ENCODE measurements around the gene DNASE1L3.

DNA sequence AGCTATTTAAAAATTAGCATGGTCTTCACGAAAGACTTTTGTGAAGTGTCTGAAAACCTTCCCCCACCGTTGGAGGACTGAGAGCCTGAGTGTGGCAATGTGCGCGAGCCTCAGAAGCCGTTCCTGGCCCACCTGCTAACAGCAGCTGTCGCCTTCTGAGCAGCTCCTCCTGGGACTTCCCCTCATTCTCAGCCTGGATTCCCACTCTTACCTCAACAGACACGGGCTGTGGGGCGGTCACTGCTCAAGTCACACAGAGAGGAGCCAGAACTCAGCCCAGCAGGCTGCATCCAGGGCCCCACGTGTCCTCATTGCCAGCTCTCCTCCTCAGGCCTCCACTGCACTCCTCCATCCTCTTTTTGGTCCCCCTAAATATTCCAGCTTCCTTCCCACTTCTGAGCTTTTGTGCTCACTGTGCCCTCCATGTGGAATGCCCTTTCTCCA lies 7.8 kb downstream of the DNASE1L3 start:
- TF ChIP-seq POLR2AphosphoS5 (IDR thresholded peaks at IDR 0.05; ENCODE audit: insufficient read depth, low read depth, low read length) (no peak), CTCF (IDR thresholded peaks at IDR 0.05; ENCODE audit: extremely low read depth in 1 of 2, insufficient read depth in 1 of 2, low read depth in 1 of 2, low read length in 2 of 2) (no peak), MAX (IDR thresholded peaks at IDR 0.05; ENCODE audit: insufficient read depth, insufficient read length) (no peak), POLR2A (IDR thresholded peaks at IDR 0.05; ENCODE audit: low read depth, low read length) (no peak), EZH2 (IDR thresholded peaks at IDR 0.05; ENCODE audit: borderline replicate concordance, low read depth, low read length, severe bottlenecking) (no peak), MYC (IDR thresholded peaks at IDR 0.05; ENCODE audit: low read depth, low read length) (no peak), GATA2 (IDR thresholded peaks at IDR 0.05; ENCODE audit: insufficient read depth, insufficient read length, low read depth, low read length) (no peak), FOS (IDR thresholded peaks at IDR 0.05; ENCODE audit: borderline replicate concordance, insufficient read depth, low read length) (no peak)

Data from endothelial cell of umbilical vein (primary cell).